LHCN-M2 (cell line): Measurements from ENCODE around the gene PCNX2. TPM values are rescaled to one million over a fixed set of nuclear protein-coding genes. Genes with fewer than 3 reads are reported as not detected.

Source experiments
- DNase-seq: peaks from one replicate; pipeline ENCODE4 v3.0.0-alpha.2; 2012; ENCODE audit warnings: low read depth
- polyA plus RNA-seq: library from polyadenylated mRNA; unstranded; fragments of >200 nt; gene quantifications from one replicate; pipeline ENCODE4 v1.2.1, GENCODE V29; 2012; ENCODE audit warnings: missing spikeins
- total RNA-seq: library from RNA; depleted of rRNA; stranded (reverse); fragments of >200 nt; gene quantifications from 2 replicates; pipeline ENCODE4 v1.2.3, GENCODE V29; 2014; rRNA removed

Gene PCNX2
- total RNA-seq = 4.5 and 6.2 TPM in 2 replicates
- polyA plus RNA-seq = 3.0 TPM

DNA sequence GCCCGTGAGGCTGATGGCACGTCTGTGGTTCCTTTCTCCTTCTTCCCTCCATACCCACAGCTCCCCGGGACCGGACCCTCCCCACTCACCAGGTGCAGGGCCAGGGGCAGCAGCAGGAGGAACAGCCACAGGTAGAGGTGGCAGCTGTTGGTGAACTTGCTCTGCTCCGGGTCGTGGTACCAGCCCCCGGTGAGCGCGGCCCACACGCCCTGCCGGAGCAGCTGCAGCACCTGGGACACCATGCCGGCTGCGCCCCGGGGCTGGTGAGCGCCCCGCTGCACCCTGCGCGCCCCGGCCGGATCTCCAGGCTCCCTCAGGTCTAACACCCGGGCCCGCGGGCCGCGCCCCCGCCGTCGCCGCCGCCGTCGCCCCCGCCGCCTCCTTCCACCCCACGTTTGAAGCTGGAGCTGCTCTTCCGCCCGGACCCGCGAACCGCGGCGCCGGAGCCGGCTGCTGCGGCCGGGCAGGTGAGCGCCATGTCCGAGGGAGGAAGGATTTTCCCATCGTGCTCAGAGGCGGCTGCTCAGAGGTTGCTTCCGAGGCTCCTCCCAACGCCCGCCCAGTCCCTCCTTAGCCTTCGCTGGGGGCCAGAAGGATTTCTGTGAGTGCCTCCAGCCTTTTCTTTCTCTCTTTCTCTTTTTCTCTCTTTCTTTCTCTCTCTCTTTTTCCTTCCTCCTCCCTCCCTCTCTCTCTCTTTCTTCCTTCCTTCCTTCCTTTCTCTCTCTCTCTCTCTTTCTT lies at the start of gene PCNX2:
PCNX2 (minus strand) TSS at position 489 of the 738 bp plus-strand sequence; CDS start at position 242, 247 bp downstream.
- peak; percentile 48 for DNase-seq

GRCh38 chr1:233343262-233343661 lies 47.7 kb upstream of the PCNX2 start:
- DNase-seq = no peak

DNA sequence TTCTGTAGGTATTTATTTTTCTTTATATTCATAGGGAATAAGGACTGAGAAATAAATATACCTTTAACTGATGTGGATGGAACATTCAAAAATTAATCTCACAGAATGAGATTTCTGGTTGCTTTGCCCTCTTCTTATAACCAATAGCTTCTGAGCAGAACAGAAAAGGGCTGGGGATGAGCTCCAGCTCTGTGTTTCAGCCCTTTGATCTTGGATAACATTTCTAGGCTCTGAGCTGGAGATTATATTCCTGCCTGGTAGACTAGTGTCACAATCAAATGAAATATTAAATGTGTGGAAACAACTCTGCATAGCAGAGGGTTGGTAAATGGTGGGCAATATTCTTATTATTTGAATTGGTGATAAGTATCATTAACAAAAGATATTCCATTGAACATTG lies 46.6 kb upstream of the PCNX2 start:
- DNase-seq = no peak

DNA sequence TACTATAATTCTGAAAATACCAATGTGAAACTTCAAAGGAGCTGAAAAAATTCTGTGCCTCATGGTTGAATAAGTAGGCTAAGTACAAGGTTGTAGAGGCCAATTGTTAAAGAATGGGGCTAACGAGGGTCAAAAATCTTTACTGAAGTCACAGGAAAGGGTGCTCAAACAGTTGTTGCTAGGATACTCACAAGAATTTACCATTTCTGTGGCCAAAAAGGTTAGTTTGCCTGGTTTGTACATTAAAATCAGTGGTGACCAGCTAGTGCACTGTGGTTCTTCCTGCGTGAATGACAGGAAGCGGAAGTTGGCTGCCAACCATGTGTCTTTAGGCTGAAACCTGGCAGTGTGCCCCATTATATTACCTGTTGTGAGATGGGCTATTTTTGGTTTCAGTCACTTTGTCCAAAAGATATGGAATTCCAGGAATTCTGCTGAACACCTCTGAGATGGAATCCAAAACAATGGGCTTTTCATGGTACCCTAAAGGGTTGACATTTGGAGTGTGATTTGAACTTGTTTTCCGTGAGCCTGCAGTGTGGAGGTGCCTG lies 45.5 kb upstream of the PCNX2 start:
- no peak for DNase-seq

- no peak for DNase-seq
Measured at GRCh38 chr1:233340031-233340555, 44.6 kb upstream of the PCNX2 start.

GRCh38 chr1:233338102-233338501 lies 42.6 kb upstream of the PCNX2 start:
- DNase-seq = no peak

GRCh38 chr1:233337505-233337904 lies 42.0 kb upstream of the PCNX2 start:
- no peak for DNase-seq

GRCh38 chr1:233336554-233337456 lies 41.3 kb upstream of the PCNX2 start:
- no peak for DNase-seq

- no peak for DNase-seq
Measured at GRCh38 chr1:233334092-233334491, 38.6 kb upstream of the PCNX2 start.

- no peak for DNase-seq
Measured at GRCh38 chr1:233333086-233333485, 37.6 kb upstream of the PCNX2 start.

- no peak for DNase-seq
Measured at GRCh38 chr1:233331676-233332519, 36.4 kb upstream of the PCNX2 start.

DNA sequence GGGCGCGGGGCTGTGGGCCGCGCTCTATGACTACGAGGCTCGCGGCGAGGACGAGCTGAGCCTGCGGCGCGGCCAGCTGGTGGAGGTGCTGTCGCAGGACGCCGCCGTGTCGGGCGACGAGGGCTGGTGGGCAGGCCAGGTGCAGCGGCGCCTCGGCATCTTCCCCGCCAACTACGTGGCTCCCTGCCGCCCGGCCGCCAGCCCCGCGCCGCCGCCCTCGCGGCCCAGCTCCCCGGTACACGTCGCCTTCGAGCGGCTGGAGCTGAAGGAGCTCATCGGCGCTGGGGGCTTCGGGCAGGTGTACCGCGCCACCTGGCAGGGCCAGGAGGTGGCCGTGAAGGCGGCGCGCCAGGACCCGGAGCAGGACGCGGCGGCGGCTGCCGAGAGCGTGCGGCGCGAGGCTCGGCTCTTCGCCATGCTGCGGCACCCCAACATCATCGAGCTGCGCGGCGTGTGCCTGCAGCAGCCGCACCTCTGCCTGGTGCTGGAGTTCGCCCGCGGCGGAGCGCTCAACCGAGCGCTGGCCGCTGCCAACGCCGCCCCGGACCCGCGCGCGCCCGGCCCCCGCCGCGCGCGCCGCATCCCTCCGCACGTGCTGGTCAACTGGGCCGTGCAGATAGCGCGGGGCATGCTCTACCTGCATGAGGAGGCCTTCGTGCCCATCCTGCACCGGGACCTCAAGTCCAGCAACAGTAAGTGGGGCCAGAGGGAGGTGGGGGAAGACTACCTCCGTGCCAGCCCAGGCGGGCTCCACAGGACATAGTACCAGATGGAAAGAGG lies 32.8 kb upstream of the PCNX2 start:
- DNase-seq = no peak

DNA sequence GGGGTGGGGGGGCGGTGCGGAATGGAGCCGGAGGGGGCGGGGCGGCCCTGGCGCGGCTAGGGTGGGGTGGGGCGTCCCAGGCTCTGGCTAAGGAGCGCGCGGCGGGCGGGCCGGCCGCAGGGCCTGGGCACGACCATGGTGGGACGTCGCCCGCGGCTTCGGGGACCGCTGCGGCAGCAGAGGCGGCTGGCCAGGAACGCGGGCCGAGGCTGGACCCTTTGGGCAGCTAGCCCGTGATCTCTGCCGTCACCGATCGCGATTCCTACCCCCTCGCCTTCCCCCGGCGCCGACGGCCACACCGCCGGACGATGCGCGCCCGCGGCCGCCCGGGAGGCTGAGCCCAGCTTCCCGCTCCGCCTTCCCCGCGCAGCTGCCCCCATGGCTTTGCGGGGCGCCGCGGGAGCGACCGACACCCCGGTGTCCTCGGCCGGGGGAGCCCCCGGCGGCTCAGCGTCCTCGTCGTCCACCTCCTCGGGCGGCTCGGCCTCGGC lies 32.2 kb upstream of the PCNX2 start, which contains the start of gene MAP3K21:
MAP3K21 (plus strand) TSS at position 74 of the 491 bp plus-strand sequence; CDS start at position 379, 305 bp downstream.
- DNase-seq = no peak

- no peak for DNase-seq
Measured at GRCh38 chr1:233326811-233327650, 31.5 kb upstream of the PCNX2 start.

- DNase-seq = no peak
Measured at GRCh38 chr1:233326319-233326718, 30.8 kb upstream of the PCNX2 start.

GRCh38 chr1:233323718-233324117 lies 28.2 kb upstream of the PCNX2 start:
- DNase-seq = no peak

- DNase-seq = no peak
Measured at GRCh38 chr1:233320023-233320422, 24.5 kb upstream of the PCNX2 start.

DNA sequence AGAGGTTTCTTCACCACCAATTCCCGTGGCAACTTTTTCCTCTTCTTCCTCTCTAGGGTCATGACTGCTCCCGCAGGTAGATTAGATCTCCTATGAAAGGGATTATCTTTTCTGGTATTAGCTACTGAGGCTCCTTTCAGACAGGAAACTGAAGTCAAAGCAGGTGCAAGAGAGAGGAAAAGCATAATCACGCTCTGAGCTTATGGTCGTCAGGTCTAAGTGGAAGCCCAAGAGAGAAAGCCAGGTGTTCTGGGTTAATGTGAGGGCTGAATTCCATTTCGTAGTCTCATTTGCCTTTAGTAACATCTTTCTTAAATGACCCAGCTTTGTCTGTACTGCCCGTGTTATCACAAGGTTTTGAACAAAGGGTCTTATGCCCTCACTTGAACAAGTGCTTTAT lies 23.7 kb upstream of the PCNX2 start:
- no peak for DNase-seq

- no peak for DNase-seq
Measured at GRCh38 chr1:233316473-233316872, 20.9 kb upstream of the PCNX2 start.
